ENCODE measurements around the gene TYW5.

GRCh38 chr2:199882667-199883066 lies 72.6 kb downstream of the TYW5 start:
- TF ChIP-seq CTCF (IDR thresholded peaks at IDR 0.05) (no peak), POLR2A (IDR thresholded peaks at IDR 0.05) (no peak)
